Erythroblast (primary cell): ENCODE data around the gene ZFHX3.

ENCODE experiments used
- DNase-seq, 2 experiments: peaks; one replicate each; lab custom pipeline; 2025; lab: John Stamatoyannopoulos, UW
- GATA1 ChIP-seq: IDR thresholded peaks from 2 replicates; pipeline ENCODE4 v1.6.1; 2011; ENCODE audit warnings: low read depth, mild to moderate bottlenecking, control low read depth, low read length, moderate library complexity
- POLR2A ChIP-seq: IDR thresholded peaks from 2 replicates; pipeline ENCODE4 v1.6.1; 2011; ENCODE audit warnings: mild to moderate bottlenecking, low read length

The ZFHX3 gene

DNA sequence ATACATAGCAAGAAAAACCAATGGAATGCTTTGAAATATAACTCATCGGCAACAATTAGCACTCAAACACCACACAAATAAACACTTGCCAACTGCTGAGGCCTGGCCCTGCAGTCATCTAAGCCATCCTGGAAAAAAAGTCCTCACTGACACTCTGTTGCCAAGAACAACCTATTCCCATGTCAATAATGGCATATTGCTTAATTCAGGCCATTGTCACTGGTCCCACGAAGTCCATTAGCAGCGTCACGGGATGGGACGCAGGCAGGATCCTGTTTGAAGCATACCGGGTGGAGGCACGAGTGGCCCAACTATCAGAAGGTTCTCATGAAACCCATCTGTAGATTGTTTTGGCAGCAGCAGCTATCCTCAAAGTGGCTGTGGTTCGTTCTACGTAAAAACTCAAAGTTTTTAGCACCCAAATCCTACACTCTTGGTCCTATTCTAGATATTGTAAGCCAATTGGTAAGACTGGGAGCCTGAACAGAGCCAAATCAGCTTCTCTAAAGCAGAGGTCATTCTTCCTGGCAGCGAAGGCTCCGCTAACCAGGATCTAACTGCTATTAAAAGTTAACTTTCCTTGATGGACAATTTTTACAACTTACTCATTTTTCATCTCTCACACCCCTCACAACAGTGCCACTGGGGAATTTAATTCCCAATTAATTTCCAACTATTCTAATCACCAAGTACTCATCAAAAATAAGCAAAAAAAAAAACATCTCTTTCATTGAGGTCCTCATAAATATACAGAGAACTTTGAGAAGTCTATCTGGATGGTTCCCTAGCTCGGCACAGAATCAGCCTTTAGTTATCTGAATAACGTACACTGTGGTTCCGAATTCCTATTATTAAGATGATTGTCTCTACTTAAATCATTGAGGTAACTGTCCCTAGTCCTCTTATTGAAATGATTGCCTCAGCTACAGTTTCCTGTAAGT, 91.5 kb downstream of the ZFHX3 start:
- DNase-seq = no peak
- TF ChIP-seq GATA1 (no peak), POLR2A (no peak)

DNA sequence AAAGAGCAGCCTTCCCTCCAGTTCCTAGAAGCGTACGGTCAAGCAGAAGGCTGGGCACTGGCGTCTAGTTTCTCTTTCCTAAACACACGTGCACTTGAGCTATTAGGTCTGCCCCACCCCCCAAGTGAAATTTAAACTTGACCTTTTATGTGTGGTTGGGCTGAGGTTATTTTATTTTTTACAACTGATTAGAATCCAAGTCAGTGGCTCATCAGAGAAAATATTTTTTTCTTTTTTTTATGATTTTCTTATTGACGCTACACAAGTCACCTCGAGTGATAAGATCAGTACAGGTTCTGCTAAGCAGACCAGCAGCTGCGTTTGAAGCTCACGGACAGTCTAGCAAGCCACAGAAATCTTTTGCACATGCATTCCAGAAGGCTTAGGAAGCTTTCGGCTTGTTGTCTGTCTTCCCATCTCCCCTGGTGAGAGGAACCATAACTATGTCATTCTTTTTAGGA, 95.1 kb downstream of the ZFHX3 start:
- DNase-seq = no peak
- no peak for TF ChIP-seq GATA1
- TF ChIP-seq POLR2A = no peak

GRCh38 chr16:72952404-72952803, 95.5 kb downstream of the ZFHX3 start:
- DNase-seq = no peak
- TF ChIP-seq GATA1 = no peak
- TF ChIP-seq POLR2A = no peak

DNA sequence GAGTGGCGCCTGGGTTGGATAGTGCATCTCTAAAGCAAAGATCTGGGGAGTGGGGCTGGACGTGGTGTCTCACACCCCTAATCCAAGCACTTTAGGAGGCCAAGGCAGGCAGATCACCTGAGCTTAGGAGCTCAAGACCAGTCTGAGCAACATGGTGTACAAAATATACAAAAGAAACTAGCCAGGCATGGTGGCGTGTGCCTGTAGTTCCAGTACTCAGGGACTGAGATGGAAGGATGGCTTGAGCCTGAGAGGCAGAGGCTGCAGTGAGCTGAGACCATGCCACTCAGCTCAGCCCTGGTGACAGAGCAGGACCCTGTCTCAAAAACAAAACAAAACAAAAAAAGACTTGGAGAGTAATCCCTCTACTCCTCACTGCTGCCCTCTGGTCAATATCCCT, 96.0 kb downstream of the ZFHX3 start:
- no peak for DNase-seq

DNA sequence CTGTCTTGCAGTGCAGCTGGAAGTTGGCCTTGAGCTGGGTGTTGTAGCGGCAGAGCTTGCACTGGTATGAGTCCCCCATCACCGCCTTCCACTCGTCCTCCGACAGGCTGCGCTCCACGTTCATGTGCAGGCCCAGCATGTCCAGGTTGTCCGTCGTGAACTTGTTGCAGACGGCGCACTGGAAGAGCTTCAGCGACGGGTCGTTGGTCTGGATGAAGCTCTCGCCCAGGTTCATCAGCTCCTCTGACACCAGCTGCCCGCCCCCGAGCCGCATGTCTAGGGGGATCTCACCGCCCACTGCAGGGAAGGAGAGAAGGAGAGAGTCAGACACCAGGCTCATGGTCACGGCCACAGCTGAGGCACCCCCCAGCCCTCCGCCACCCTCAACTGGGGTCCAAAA, 97.3 kb downstream of the ZFHX3 start:
- DNase-seq = no peak
- TF ChIP-seq GATA1 (no peak), POLR2A (no peak)

More for the DNA sequence above, 96.0 kb downstream of the ZFHX3 start:
- TF ChIP-seq GATA1 (no peak), POLR2A (no peak)

- DNase-seq = no peak
- TF ChIP-seq POLR2A (no peak), GATA1 (no peak)
Measured at GRCh38 chr16:72948238-72948829, 99.6 kb downstream of the ZFHX3 start.

GRCh38 chr16:72947379-72948237, 100.3 kb downstream of the ZFHX3 start:
- DNase-seq = no peak

DNA sequence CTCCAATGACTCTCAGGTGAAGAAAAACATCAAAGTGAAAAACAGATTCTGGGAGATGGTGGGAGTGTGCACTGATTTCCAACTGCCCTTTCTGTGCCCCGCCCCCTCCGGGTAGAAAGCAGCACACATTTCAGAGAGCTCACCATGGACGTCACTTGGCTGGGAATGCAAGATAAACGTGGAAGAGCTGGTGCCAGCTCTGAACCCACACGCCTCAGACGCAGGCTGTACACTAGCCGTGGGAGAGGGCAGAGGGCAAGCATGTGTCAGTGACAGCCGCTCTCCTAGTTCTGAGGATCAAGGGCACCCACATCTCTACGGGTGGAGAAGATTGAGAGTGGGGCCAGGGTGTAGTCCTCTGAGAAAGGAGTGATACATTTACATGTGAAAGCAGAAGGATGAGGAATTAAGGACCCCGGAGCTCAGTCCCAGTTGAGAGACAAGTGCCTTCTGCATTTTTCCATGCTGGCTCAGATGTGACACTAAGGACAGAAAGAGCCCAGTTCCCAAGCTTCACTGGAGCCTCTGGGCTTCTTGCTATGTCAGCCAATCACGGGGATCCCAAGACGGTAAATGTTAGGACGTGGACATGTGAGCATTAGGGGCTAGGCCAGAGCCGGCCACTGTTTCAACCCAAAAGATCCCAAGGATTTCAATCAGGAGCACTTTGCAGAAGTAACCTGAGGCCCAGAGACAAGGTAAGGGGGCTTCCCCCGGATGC, 101.3 kb downstream of the ZFHX3 start:
- DNase-seq = no peak

More at GRCh38 chr16:72947379-72948237, 100.3 kb downstream of the ZFHX3 start:
- TF ChIP-seq GATA1 (no peak), POLR2A (no peak)

GRCh38 chr16:72946063-72946462, 101.9 kb downstream of the ZFHX3 start:
- DNase-seq = no peak
- no peak for TF ChIP-seq POLR2A
- TF ChIP-seq GATA1 = no peak

More for the DNA sequence above, 101.3 kb downstream of the ZFHX3 start:
- TF ChIP-seq GATA1 = no peak
- TF ChIP-seq POLR2A = no peak

DNA sequence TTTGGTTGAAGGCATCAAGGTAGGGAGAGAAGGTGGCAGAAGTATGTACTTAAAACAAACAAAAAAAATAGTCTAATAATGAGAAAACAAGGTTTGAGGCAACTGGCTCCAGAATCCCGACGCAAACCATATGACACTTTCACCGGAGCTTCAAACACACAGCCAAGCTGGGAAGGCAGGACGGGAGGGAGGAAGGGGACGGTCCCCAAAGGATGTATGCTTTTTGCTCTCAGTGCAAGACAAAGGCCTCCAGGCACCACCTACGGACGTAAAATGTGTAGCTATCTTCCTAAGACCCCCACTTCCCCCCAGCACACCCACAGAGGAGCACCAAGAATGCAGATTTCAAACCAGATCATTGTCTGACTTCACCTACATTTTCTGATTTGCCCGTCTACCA, 102.3 kb downstream of the ZFHX3 start:
- TF ChIP-seq GATA1 (no peak), POLR2A (no peak)
- DNase-seq = no peak

GRCh38 chr16:72944757-72945485, 103.0 kb downstream of the ZFHX3 start:
- no peak for TF ChIP-seq GATA1
- TF ChIP-seq POLR2A = no peak
- no peak for DNase-seq

DNA sequence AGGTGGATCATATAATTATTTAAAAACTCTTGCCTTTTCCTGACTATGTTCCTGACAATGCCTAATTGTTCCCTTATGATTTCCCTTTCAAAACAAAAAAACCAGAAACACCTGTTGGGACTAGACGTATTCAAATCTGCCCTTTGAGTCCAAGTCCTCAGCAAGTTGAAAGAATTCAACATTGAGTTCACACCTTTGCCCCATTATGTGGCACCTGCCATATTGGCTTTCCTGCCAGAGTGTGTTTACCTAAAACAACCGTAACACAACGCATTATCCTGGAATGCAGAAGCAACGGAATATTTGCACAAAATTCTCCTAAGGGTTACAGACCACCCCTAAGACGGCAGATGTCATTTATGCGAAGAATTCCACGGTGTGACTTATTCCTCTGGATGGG, 105.9 kb downstream of the ZFHX3 start:
- TF ChIP-seq POLR2A (no peak), GATA1 (no peak)
- no peak for DNase-seq
